Parathyroid adenoma (tissue), 2 donors: ENCODE results near the gene NTN5.

Experiments
- H2AFZ ChIP-seq: fragments of 300-600 bp; sonication (generic); one replicate; pipeline ENCODE4 v1.7.0; 2017; ENCODE audit warnings: antibody characterized with exemption, mild to moderate bottlenecking
- H3K27ac ChIP-seq: fragments of 300-600 bp; sonication (generic); one replicate; pipeline ENCODE4 v1.7.0; 2017
- H3K27me3 ChIP-seq: fragments of 300-600 bp; sonication (generic); one replicate; pipeline ENCODE4 v1.7.0; 2017; ENCODE audit warnings: low read length; ENCODE audit not compliant: control insufficient read depth, insufficient read depth
- H3K36me3 ChIP-seq: fragments of 300-600 bp; sonication (generic); one replicate; pipeline ENCODE4 v1.7.0; 2017; ENCODE audit warnings: low read length; ENCODE audit not compliant: control insufficient read depth, insufficient read depth
- H3K4me1 ChIP-seq: fragments of 300-600 bp; sonication (generic); one replicate; pipeline ENCODE4 v1.7.0; 2017; ENCODE audit warnings: control low read depth
- H3K4me2 ChIP-seq: fragments of 300-600 bp; sonication (generic); one replicate; pipeline ENCODE4 v1.7.0; 2017; ENCODE audit warnings: low read length
- H3K4me3 ChIP-seq: fragments of 300-600 bp; sonication (generic); one replicate; pipeline ENCODE4 v1.7.0; 2017; ENCODE audit warnings: low read depth, low read length
- H3K79me2 ChIP-seq: fragments of 300-600 bp; sonication (generic); one replicate; pipeline ENCODE4 v1.7.0; 2017; ENCODE audit warnings: control low read depth
- H3K9ac ChIP-seq: fragments of 300-600 bp; sonication (generic); one replicate; pipeline ENCODE4 v1.7.0; 2017; ENCODE audit warnings: mild to moderate bottlenecking
- H3K9me3 ChIP-seq: fragments of 300-600 bp; sonication (generic); one replicate; pipeline ENCODE4 v1.7.0; 2017; ENCODE audit warnings: low read length; ENCODE audit not compliant: control insufficient read depth
- CTCF ChIP-seq: fragments of 300-600 bp; sonication (generic); IDR thresholded peaks from one replicate; pipeline ENCODE4 v1.7.0; 2017; ENCODE audit warnings: antibody characterized with exemption, mild to moderate bottlenecking
- donor health status: primary hyperparathyroidism.

The NTN5 gene

DNA sequence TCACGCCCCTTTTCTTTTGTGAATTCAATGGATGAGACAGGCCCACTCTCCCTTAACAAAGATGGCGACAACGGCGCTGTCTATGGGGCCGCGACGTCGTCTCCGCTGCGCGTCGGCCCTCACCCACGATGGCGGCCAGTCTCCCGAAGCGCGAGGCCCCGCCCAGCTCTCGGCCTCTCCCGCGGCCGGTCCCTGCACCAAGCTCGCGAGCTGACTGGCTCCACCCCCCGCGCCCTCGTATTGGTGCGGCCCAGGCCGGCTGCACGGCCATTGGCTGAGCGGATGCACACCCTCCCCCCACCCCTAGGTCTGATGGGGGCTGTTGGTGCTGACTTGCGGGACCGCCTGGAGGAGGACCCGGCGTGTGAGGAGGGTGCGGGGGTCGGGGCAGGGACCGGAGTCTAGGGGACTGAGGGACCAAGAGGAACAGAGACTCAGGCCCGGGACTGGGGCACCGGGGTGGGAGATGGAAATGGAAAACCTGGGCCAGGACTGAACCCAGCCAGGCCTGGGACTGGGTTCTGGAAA is 48.7 kb downstream of the NTN5 start:
- peak overlapping the region; percentile 96 for H3K4me2 ChIP-seq
- peak overlapping the region; percentile 78 for H3K27ac ChIP-seq
- H3K9ac ChIP-seq, result peak overlapping the region; percentile 25
- no peaks in the 10 kb centered on the region for H3K9me3 ChIP-seq
- H3K79me2 ChIP-seq, result no peaks in the 10 kb centered on the region
- peak overlapping the region; percentile 75 for H2AFZ ChIP-seq
- H3K27me3 ChIP-seq, result no peaks in the 10 kb centered on the region
- TF ChIP-seq CTCF, result no peak
- no peaks in the 10 kb centered on the region for H3K36me3 ChIP-seq
- H3K4me1 ChIP-seq, result peaks cover 7% of the 10 kb centered on the region
- peak overlapping the region; percentile 84 for H3K4me3 ChIP-seq

DNA sequence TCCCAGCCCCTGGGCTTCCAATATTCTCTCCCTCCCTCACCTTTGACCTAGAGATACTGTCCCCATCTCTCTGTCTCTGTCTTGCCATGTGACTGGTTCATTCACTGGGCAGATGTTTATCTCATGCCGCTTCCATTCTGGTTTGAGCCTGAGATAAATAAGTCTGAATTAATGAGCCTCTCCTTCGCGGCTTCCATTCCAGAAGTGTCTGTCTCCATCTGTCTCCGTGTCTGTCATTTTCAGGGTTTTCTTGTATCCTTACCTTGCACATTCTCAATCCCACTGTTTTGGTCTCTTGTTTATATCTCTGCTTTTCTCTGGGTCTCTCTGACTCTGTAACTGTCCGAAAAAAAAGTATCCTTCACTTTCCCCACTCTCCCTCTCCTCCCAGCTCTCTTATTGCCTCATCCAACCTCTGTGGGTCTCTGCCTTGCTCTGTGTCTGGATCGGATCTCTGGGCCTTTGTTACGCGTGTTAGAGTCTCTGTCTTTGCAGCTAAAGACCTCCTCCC is 49.2 kb downstream of the NTN5 start:
- Histone ChIP-seq H3K36me3 (no peaks in the 10 kb centered on the region), H3K9ac (no peak overlapping the region), H3K79me2 (peaks cover under 1% of the 10 kb centered on the region), H3K27ac (peak overlapping the region; percentile 78), H3K9me3 (no peaks in the 10 kb centered on the region), H3K4me3 (peak overlapping the region; percentile 84), H2AFZ (peak overlapping the region; percentile 75), H3K27me3 (no peaks in the 10 kb centered on the region), H3K4me2 (peak overlapping the region; percentile 96), H3K4me1 (peaks cover 7% of the 10 kb centered on the region)
- no peak for TF ChIP-seq CTCF

GRCh38 chr19:48619692-48620585 is 52.9 kb downstream of the NTN5 start:
- Histone ChIP-seq H3K27ac (peak overlapping the region; percentile 94), H3K27me3 (no peaks in the 10 kb centered on the region), H2AFZ (peak overlapping the region; percentile 85), H3K9ac (peak overlapping the region; percentile 56), H3K4me1 (peaks cover 23% of the 10 kb centered on the region), H3K36me3 (no peaks in the 10 kb centered on the region), H3K9me3 (no peaks in the 10 kb centered on the region), H3K4me3 (peak overlapping the region; percentile 92), H3K79me2 (peaks cover 4% of the 10 kb centered on the region), H3K4me2 (peak overlapping the region; percentile 97)
- TF ChIP-seq CTCF, result no peak

- Histone ChIP-seq H3K4me3 (peak within 1 kb of the TSS; percentile 92), H2AFZ (peak within 1 kb of the TSS; percentile 85), H3K4me2 (peak within 1 kb of the TSS; percentile 97), H3K9ac (peak within 1 kb of the TSS; percentile 96), H3K9me3 (no peaks in the 10 kb centered on the region), H3K79me2 (peaks cover 4% of the 10 kb centered on the region), H3K27me3 (no peaks in the 10 kb centered on the region), H3K36me3 (no peaks in the 10 kb centered on the region), H3K4me1 (peaks cover 23% of the 10 kb centered on the region), H3K27ac (peak within 1 kb of the TSS; percentile 94)
- peak; percentile 10 for TF ChIP-seq CTCF
Measured at GRCh38 chr19:48618916-48619691, 53.7 kb downstream of the NTN5 start, which contains the start of the genes RPL18 and SPHK2. Gene RPL18, minus strand, starts transcription at chr19:48619178. Its CDS starts 35 bp downstream, at chr19:48619143. Gene SPHK2, plus strand, starts transcription at chr19:48619506. Its CDS starts 1,009 bp downstream, at chr19:48620515.
